Mucosa of stomach (tissue), 1 donor: Measurements from ENCODE around the gene RTL3.

ENCODE experiments used
- H3K27me3 ChIP-seq: one replicate; pipeline ENCODE4 v1.7.0; 2013; ENCODE audit warnings: mild to moderate bottlenecking, low read length; ENCODE audit not compliant: control insufficient read depth, insufficient read depth
- H3K36me3 ChIP-seq: one replicate; pipeline ENCODE4 v1.7.0; 2013; ENCODE audit warnings: low read length; ENCODE audit not compliant: control insufficient read depth, insufficient read depth
- H3K4me1 ChIP-seq: one replicate; pipeline ENCODE4 v1.7.0; 2013; ENCODE audit warnings: mild to moderate bottlenecking, low read length; ENCODE audit not compliant: control insufficient read depth, insufficient read depth
- H3K4me3 ChIP-seq: one replicate; pipeline ENCODE4 v1.7.0; 2013; ENCODE audit warnings: low read length
- H3K9ac ChIP-seq: one replicate; pipeline ENCODE4 v1.7.0; 2013; ENCODE audit warnings: mild to moderate bottlenecking, low read length, moderate library complexity
- H3K9me3 ChIP-seq: one replicate; pipeline ENCODE4 v1.7.0; 2013; ENCODE audit warnings: mild to moderate bottlenecking, low read length, moderate library complexity; ENCODE audit not compliant: control insufficient read depth
- donor health status: Pancreatic carcinoma.

The RTL3 gene

GRCh38 chrX:78658845-78659744 is at the start of gene RTL3:
RTL3 (minus strand) TSS chrX:78659328; CDS start chrX:78658420, 908 bp downstream.
- Histone ChIP-seq H3K4me1 (no peaks in the 10 kb centered on the region), H3K4me3 (no peak within 1 kb of the TSS), H3K9ac (no peak within 1 kb of the TSS), H3K36me3 (no peaks in the 10 kb centered on the region), H3K9me3 (no peaks in the 10 kb centered on the region), H3K27me3 (no peaks in the 10 kb centered on the region)

GRCh38 chrX:78708816-78709215 is 49.7 kb upstream of the RTL3 start:
- H3K27me3 ChIP-seq, result no peaks in the 10 kb centered on the region
- no peak overlapping the region for H3K4me3 ChIP-seq
- no peaks in the 10 kb centered on the region for H3K4me1 ChIP-seq
- H3K36me3 ChIP-seq, result no peaks in the 10 kb centered on the region
- H3K9ac ChIP-seq, result no peak overlapping the region
- H3K9me3 ChIP-seq, result no peaks in the 10 kb centered on the region

GRCh38 chrX:78708262-78708661 is 49.1 kb upstream of the RTL3 start:
- no peak overlapping the region for H3K4me3 ChIP-seq
- H3K4me1 ChIP-seq, result no peaks in the 10 kb centered on the region
- no peaks in the 10 kb centered on the region for H3K36me3 ChIP-seq
- H3K9me3 ChIP-seq, result no peaks in the 10 kb centered on the region
- no peaks in the 10 kb centered on the region for H3K27me3 ChIP-seq
- H3K9ac ChIP-seq, result no peak overlapping the region

- H3K9ac ChIP-seq, result no peak overlapping the region
- H3K9me3 ChIP-seq, result no peaks in the 10 kb centered on the region
- H3K36me3 ChIP-seq, result no peaks in the 10 kb centered on the region
- no peak overlapping the region for H3K4me3 ChIP-seq
- H3K27me3 ChIP-seq, result no peaks in the 10 kb centered on the region
- H3K4me1 ChIP-seq, result no peaks in the 10 kb centered on the region
Observed at GRCh38 chrX:78706071-78706470, 46.9 kb upstream of the RTL3 start.

- no peaks in the 10 kb centered on the region for H3K4me1 ChIP-seq
- H3K36me3 ChIP-seq, result no peaks in the 10 kb centered on the region
- H3K4me3 ChIP-seq, result no peak overlapping the region
- no peaks in the 10 kb centered on the region for H3K27me3 ChIP-seq
- H3K9ac ChIP-seq, result no peak overlapping the region
- H3K9me3 ChIP-seq, result no peaks in the 10 kb centered on the region
Observed at GRCh38 chrX:78693536-78693935, 34.4 kb upstream of the RTL3 start.

GRCh38 chrX:78693012-78693411 is 33.9 kb upstream of the RTL3 start:
- Histone ChIP-seq H3K27me3 (no peaks in the 10 kb centered on the region), H3K36me3 (no peaks in the 10 kb centered on the region), H3K9me3 (no peaks in the 10 kb centered on the region), H3K9ac (no peak overlapping the region), H3K4me1 (no peaks in the 10 kb centered on the region), H3K4me3 (no peak overlapping the region)

- Histone ChIP-seq H3K9ac (no peak overlapping the region), H3K9me3 (no peaks in the 10 kb centered on the region), H3K4me3 (no peak overlapping the region), H3K36me3 (no peaks in the 10 kb centered on the region), H3K27me3 (no peaks in the 10 kb centered on the region), H3K4me1 (no peaks in the 10 kb centered on the region)
Observed at GRCh38 chrX:78687586-78687985, 28.5 kb upstream of the RTL3 start.

- Histone ChIP-seq H3K9ac (no peak overlapping the region), H3K9me3 (no peaks in the 10 kb centered on the region), H3K4me1 (no peaks in the 10 kb centered on the region), H3K27me3 (no peaks in the 10 kb centered on the region), H3K4me3 (no peak overlapping the region), H3K36me3 (no peaks in the 10 kb centered on the region)
Observed at GRCh38 chrX:78673246-78673645, 14.1 kb upstream of the RTL3 start.

GRCh38 chrX:78665342-78665741 is 6.2 kb upstream of the RTL3 start:
- Histone ChIP-seq H3K27me3 (no peaks in the 10 kb centered on the region), H3K4me1 (no peaks in the 10 kb centered on the region), H3K36me3 (no peaks in the 10 kb centered on the region), H3K4me3 (no peak overlapping the region), H3K9ac (no peak overlapping the region), H3K9me3 (no peaks in the 10 kb centered on the region)

GRCh38 chrX:78661836-78662235 is 2.7 kb upstream of the RTL3 start:
- Histone ChIP-seq H3K4me3 (no peak overlapping the region), H3K9ac (no peak overlapping the region), H3K27me3 (no peaks in the 10 kb centered on the region), H3K36me3 (no peaks in the 10 kb centered on the region), H3K4me1 (no peaks in the 10 kb centered on the region), H3K9me3 (no peaks in the 10 kb centered on the region)

- no peaks in the 10 kb centered on the region for H3K36me3 ChIP-seq
- no peaks in the 10 kb centered on the region for H3K4me1 ChIP-seq
- H3K9ac ChIP-seq, result no peak overlapping the region
- H3K9me3 ChIP-seq, result no peaks in the 10 kb centered on the region
- no peak overlapping the region for H3K4me3 ChIP-seq
- no peaks in the 10 kb centered on the region for H3K27me3 ChIP-seq
Observed at GRCh38 chrX:78659955-78660354, 827 bp upstream of the RTL3 start.

- Histone ChIP-seq H3K9me3 (no peaks in the 10 kb centered on the region), H3K4me3 (no peak overlapping the region), H3K9ac (no peak overlapping the region), H3K4me1 (no peaks in the 10 kb centered on the region), H3K36me3 (no peaks in the 10 kb centered on the region), H3K27me3 (no peaks in the 10 kb centered on the region)
Observed at GRCh38 chrX:78658414-78658813, 714 bp downstream of the RTL3 start.
